Lung (tissue), 12 donors: ENCODE data around the gene GRK3. TPM values are rescaled to one million over a fixed set of nuclear protein-coding genes. Genes with fewer than 3 reads are reported as not detected.

Experiments used
- ATAC-seq: fragments of 200-7000 bp; cut with Tn5 transposase; one replicate; pipeline ENCODE4 v1.9.1; 2020; ENCODE audit warnings: moderate number of reproducible peaks; ENCODE audit not compliant: insufficient read depth, low FRiP score
- DNase-seq, 3 donors: peaks; one replicate each; pipeline ENCODE4 v3.0.0-alpha.2; 2013 to 2017
- H3K27ac ChIP-seq, 2 donors: one replicate each; pipeline ENCODE4 v1.5.1; 2013; ENCODE audit warnings: mild to moderate bottlenecking in 2 of 2, moderate library complexity in 2 of 2, control low read depth in 1 of 2, inconsistent platforms in 1 of 2, low read depth in 1 of 2, low read length in 1 of 2
- H3K27me3 ChIP-seq, 3 donors: one replicate each; pipeline ENCODE4 v1.5.1; 2013; ENCODE audit warnings: low read length in 2 of 3; ENCODE audit not compliant: control insufficient read depth in 3 of 3, insufficient read depth in 3 of 3
- H3K36me3 ChIP-seq, 4 donors: one replicate each; pipeline ENCODE4 v1.5.1; 2013; ENCODE audit warnings: low read length in 4 of 4, mild to moderate bottlenecking in 1 of 4, moderate library complexity in 1 of 4; ENCODE audit not compliant: control insufficient read depth in 4 of 4, insufficient read depth in 4 of 4
- H3K4me1 ChIP-seq, 5 donors: one replicate each; pipeline ENCODE4 v1.5.1; 2013; ENCODE audit warnings: low read length in 5 of 5, mild to moderate bottlenecking in 2 of 5, moderate library complexity in 1 of 5; ENCODE audit not compliant: control insufficient read depth in 5 of 5, insufficient read depth in 5 of 5
- H3K4me3 ChIP-seq: one replicate; pipeline ENCODE4 v1.5.1; 2013; ENCODE audit warnings: mild to moderate bottlenecking, control low read depth, moderate library complexity
- H3K9ac ChIP-seq, 2 donors: one replicate each; pipeline ENCODE4 v1.5.1; 2013; ENCODE audit warnings: low read length in 2 of 2, control low read depth in 1 of 2; ENCODE audit not compliant: insufficient read depth in 1 of 2
- H3K9me3 ChIP-seq, 4 donors: one replicate each; pipeline ENCODE4 v1.5.1; 2013; ENCODE audit warnings: low read length in 3 of 4, mild to moderate bottlenecking in 1 of 4, moderate library complexity in 1 of 4; ENCODE audit not compliant: control insufficient read depth in 4 of 4, insufficient read depth in 3 of 4
- WGBS, 2 donors: extraction: QIAGEN DNeasy Blood & Tissue Kit; methylation state at CpG; one replicate each; pipeline ENCODE4 v1.1.7; 2013; 5-methylcytosine and 5-hydroxymethylcytosine counted together
- polyA plus RNA-seq, 2 donors: library from polyadenylated mRNA; stranded (reverse); fragments of 200-250 nt; gene quantifications; one replicate each; pipeline ENCODE4 v1.2.1, GENCODE V29; 2013
- total RNA-seq, 2 donors: library from RNA; depleted of rRNA in 1 of 2; stranded (reverse); fragments of >200 nt in 1 of 2; gene quantifications; one replicate each; pipeline ENCODE4 v1.2.1, GENCODE V29; 2014 to 2021
- TF ChIP-seq, protein P1 (sequence below): IDR thresholded peaks from 2 replicates; pipeline ENCODE4 v1.5.1; 2012; ENCODE audit warnings: mild to moderate bottlenecking; ENCODE audit errors: control extremely low read depth, extremely low read depth
- donor health status: control.
- donor health status: control.
- donor health status: Bipolar disorder and iron deficiency.
- donor health status: healthy.
- donor health status: DM: yes; HTN: yes; CAD: no.

GRK3 gene
- total and polyA plus RNA-seq, 4 donors = 5.0 to 27.3 (median 18.0) TPM

DNA sequence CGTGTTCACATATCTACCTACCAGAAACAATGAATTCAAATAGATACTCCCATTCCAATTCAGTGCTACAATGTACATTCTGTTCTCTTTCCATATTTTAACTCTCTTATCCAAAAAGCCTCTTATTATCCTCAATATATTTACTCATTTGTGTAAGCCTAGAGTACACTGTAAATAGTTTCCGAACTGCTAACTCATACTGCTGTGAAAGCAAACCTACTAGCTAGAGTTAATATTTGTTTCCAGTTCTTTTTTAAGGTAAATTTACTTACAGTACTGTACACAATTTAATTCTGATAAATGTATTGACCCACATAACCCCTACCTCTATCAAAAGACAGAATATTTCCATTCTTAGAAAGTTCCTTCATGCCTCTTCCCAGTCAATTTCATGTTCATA is 71.8 kb downstream of the GRK3 start:
- TF ChIP-seq, protein P1, sequence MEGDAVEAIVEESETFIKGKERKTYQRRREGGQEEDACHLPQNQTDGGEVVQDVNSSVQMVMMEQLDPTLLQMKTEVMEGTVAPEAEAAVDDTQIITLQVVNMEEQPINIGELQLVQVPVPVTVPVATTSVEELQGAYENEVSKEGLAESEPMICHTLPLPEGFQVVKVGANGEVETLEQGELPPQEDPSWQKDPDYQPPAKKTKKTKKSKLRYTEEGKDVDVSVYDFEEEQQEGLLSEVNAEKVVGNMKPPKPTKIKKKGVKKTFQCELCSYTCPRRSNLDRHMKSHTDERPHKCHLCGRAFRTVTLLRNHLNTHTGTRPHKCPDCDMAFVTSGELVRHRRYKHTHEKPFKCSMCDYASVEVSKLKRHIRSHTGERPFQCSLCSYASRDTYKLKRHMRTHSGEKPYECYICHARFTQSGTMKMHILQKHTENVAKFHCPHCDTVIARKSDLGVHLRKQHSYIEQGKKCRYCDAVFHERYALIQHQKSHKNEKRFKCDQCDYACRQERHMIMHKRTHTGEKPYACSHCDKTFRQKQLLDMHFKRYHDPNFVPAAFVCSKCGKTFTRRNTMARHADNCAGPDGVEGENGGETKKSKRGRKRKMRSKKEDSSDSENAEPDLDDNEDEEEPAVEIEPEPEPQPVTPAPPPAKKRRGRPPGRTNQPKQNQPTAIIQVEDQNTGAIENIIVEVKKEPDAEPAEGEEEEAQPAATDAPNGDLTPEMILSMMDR = no peak
- H3K4me1 ChIP-seq = peaks cover 0 to 2% (median 0%) of the 10 kb centered on the region in 5 donors
- H3K27me3 ChIP-seq = no peaks in the 10 kb centered on the region
- ATAC-seq (no peak), DNase-seq (no peak)
- H3K9me3 ChIP-seq = no peaks in the 10 kb centered on the region
- WGBS, 2 donors = 68 to 81% methylated on average over 2 of the region's 2 CpGs
- no peak overlapping the region for H3K4me3 ChIP-seq
- no peak overlapping the region for H3K9ac ChIP-seq
- no peak overlapping the region for H3K27ac ChIP-seq
- peaks cover 0 to 14% (median 3%) of the 10 kb centered on the region in 4 donors for H3K36me3 ChIP-seq

DNA sequence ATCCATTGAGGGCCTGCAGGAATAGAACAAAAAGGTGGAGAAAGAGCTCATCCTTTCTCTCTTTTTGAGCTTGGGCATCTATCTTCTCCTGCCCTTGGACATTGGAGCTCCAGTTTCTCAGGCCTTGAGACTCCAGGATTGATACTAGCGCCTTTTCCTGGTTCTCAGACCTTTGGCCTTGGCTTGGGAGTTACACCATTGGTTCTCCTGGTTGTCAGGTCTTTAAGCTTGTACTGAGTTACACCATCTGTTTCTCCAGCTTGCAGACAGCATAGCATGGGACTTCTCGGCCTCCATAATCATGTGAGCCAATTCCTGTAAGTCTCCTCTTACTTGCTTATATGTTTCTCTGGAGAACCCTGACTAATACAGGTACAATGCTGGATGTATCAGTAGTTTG is 72.6 kb downstream of the GRK3 start:
- no peak for DNase-seq
- TF ChIP-seq, protein P1 = no peak
- no peak overlapping the region for H3K27ac ChIP-seq
- H3K9ac ChIP-seq = no peak overlapping the region
- ATAC-seq = no peak
- H3K9me3 ChIP-seq = no peaks in the 10 kb centered on the region
- no peak overlapping the region for H3K4me3 ChIP-seq
- H3K36me3 ChIP-seq = peaks cover 0 to 14% (median 3%) of the 10 kb centered on the region in 4 donors
- 79 to 89% methylated on average over 2 of the region's 2 CpGs for WGBS, 2 donors
- H3K27me3 ChIP-seq = no peaks in the 10 kb centered on the region
- H3K4me1 ChIP-seq = peaks cover 0 to 2% (median 0%) of the 10 kb centered on the region in 5 donors

DNA sequence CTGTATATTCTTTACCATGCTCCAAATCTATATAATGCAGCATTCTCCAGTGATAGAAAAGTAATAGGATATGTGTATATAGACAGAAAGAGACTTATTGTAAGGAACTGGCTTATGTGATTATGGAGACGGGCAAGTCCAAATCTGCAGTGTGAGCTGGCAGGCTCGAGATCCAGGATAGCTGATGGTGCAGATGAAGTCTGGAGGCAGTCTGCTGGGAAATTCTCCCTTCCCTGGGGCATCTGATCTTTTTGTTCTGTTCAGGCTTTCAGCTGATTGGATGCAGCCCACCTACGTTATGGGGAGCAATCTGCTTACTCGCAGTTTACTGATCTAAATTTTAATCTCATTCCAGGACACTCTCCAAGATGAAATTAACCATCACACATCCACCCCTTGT is 73.2 kb downstream of the GRK3 start:
- DNase-seq = no peak
- Histone ChIP-seq H3K4me1 (peaks cover 0 to 2% (median 0%) of the 10 kb centered on the region in 5 donors), H3K27me3 (no peaks in the 10 kb centered on the region), H3K9ac (no peak overlapping the region), H3K4me3 (no peak overlapping the region), H3K9me3 (no peaks in the 10 kb centered on the region), H3K27ac (no peak overlapping the region), H3K36me3 (peaks cover 0 to 14% (median 3%) of the 10 kb centered on the region in 4 donors)
- WGBS, 2 donors = 89 to 96% methylated on average over 4 of the region's 4 CpGs
- no peak for ATAC-seq
- TF ChIP-seq, protein P1 = no peak

DNA sequence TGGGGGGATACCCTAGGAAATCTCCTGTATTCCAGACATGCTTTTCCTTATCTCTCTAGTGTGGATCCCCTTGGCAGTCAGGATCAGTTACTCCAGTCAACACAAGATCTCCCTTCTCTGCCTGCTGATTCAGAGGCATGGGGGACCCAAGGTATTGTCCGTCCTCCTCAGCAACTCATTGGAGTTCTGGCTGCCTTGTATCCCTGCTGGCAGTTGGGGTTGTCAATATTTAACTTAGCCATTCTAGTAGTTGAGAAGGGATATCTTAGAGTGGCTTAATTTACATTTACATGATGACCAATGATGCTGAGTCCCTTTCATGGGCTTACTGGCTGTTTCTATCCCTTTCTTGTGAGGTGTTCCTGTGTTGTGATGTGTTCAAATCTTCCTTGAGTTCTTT is 74.2 kb downstream of the GRK3 start:
- DNase-seq (no peak), ATAC-seq (no peak)
- peaks cover 0 to 14% (median 3%) of the 10 kb centered on the region in 4 donors for H3K36me3 ChIP-seq
- H3K27ac ChIP-seq = no peak overlapping the region
- H3K9me3 ChIP-seq = no peaks in the 10 kb centered on the region
- TF ChIP-seq, protein P1 = no peak
- H3K4me3 ChIP-seq = no peak overlapping the region
- peaks cover 0 to 6% (median 2%) of the 10 kb centered on the region in 5 donors for H3K4me1 ChIP-seq
- WGBS, 2 donors = 97 to 100% methylated on average over 1 of the region's 1 CpG
- H3K27me3 ChIP-seq = no peaks in the 10 kb centered on the region
- H3K9ac ChIP-seq = no peak overlapping the region
